Gastrocnemius medialis (tissue), 4 donors: ENCODE results near the gene ARSB.

Source experiments
- POLR2A ChIP-seq, 2 donors: fragments of 450-650 bp; IDR thresholded peaks; one replicate each; pipeline ENCODE4 v1.6.1; 2017; ENCODE audit warnings: antibody characterized with exemption in 2 of 2, mild to moderate bottlenecking in 2 of 2, moderate library complexity in 2 of 2
- TF ChIP-seq, protein P1 (sequence below), 5 experiments: fragments of 450-650 bp in 3 of 5; fragments of 200-600 bp in 2 of 5; sonication (generic) in 2 of 5; IDR thresholded peaks in 4 of 5; conservative IDR thresholded peaks in 1 of 5; 1 replicate in 4 of 5; 2 replicates in 1 of 5; pipeline ENCODE4 v1.5.1; 2016 to 2019; ENCODE audit warnings: antibody characterized with exemption in 5 of 5, mild to moderate bottlenecking in 3 of 5, moderate library complexity in 3 of 5

DNA sequence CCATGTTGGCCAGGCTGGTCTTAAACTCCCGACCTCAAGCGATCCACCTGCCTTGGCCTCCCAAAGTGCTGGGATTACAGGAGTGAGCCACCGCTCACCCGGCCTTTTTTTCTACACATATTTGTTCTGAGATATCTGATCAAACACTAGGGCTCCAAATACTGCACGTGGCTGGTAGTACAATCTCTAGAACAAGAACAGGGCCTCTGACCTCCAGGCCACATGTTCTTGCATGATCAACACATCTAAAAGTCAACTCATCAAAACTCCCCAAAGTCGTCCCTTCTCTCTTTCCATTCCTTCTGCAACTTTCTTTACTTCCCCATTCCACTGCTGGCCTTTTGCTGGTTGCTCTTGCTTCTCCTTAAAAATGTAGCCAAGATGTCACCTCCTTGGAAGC lies 223.3 kb downstream of the ARSB start:
- TF ChIP-seq, protein P1, sequence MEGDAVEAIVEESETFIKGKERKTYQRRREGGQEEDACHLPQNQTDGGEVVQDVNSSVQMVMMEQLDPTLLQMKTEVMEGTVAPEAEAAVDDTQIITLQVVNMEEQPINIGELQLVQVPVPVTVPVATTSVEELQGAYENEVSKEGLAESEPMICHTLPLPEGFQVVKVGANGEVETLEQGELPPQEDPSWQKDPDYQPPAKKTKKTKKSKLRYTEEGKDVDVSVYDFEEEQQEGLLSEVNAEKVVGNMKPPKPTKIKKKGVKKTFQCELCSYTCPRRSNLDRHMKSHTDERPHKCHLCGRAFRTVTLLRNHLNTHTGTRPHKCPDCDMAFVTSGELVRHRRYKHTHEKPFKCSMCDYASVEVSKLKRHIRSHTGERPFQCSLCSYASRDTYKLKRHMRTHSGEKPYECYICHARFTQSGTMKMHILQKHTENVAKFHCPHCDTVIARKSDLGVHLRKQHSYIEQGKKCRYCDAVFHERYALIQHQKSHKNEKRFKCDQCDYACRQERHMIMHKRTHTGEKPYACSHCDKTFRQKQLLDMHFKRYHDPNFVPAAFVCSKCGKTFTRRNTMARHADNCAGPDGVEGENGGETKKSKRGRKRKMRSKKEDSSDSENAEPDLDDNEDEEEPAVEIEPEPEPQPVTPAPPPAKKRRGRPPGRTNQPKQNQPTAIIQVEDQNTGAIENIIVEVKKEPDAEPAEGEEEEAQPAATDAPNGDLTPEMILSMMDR (IDR thresholded peaks at IDR 0.05 in 4 of 5, conservative IDR thresholded peaks at IDR 0.05 in 1 of 5): no peak
- TF ChIP-seq POLR2A (IDR thresholded peaks at IDR 0.05): no peak
